H9 (cell line): ENCODE measurements around the gene KCTD17. TPM values are rescaled to one million over a fixed set of nuclear protein-coding genes. Genes with fewer than 3 reads are reported as not detected.

Source experiments
- DNase-seq: peaks from one replicate; pipeline ENCODE4 v3.0.0-alpha.2; 2017
- H2AFZ ChIP-seq: one replicate; pipeline ENCODE4 v1.6.1; 2013; ENCODE audit warnings: mild to moderate bottlenecking, low read length, control low read depth, moderate library complexity
- H2AK5ac ChIP-seq: 2 replicates; pipeline ENCODE4 v1.6.1; 2013; ENCODE audit warnings: low read length, control low read depth, mixed read lengths; ENCODE audit not compliant: insufficient read length
- H2BK120ac ChIP-seq: one replicate; pipeline ENCODE4 v1.6.1; 2013; ENCODE audit warnings: low read depth, mild to moderate bottlenecking, low read length, control low read depth, inconsistent platforms; ENCODE audit not compliant: poor library complexity, severe bottlenecking
- H2BK12ac ChIP-seq: 2 replicates; pipeline ENCODE4 v1.6.1; 2013; ENCODE audit warnings: low read length, control low read depth, mixed read lengths, low read depth; ENCODE audit not compliant: insufficient read length
- H2BK15ac ChIP-seq: 2 replicates; pipeline ENCODE4 v1.6.1; 2013; ENCODE audit warnings: low read depth, low read length, control low read depth
- H2BK20ac ChIP-seq: one replicate; pipeline ENCODE4 v1.6.1; 2013; ENCODE audit warnings: low read depth, mild to moderate bottlenecking, low read length, control low read depth, inconsistent platforms; ENCODE audit not compliant: poor library complexity, severe bottlenecking
- H2BK5ac ChIP-seq: 2 replicates; pipeline ENCODE4 v1.6.1; 2013; ENCODE audit warnings: low read length, control low read depth, mixed read lengths; ENCODE audit not compliant: insufficient read length
- H3K14ac ChIP-seq: 2 replicates; pipeline ENCODE4 v1.6.1; 2013; ENCODE audit warnings: low read length, control low read depth; ENCODE audit not compliant: insufficient read depth
- H3K18ac ChIP-seq: 2 replicates; pipeline ENCODE4 v1.6.1; 2013; ENCODE audit warnings: low read depth, mild to moderate bottlenecking, mixed read lengths, low read length, control low read depth; ENCODE audit not compliant: insufficient read length
- H3K23ac ChIP-seq: 2 replicates; pipeline ENCODE4 v1.6.1; 2013; ENCODE audit warnings: low read length, control low read depth, mixed read lengths, low read depth; ENCODE audit not compliant: insufficient read length
- H3K23me2 ChIP-seq: 2 replicates; pipeline ENCODE4 v1.6.1; 2013; ENCODE audit warnings: low read depth, mild to moderate bottlenecking, mixed read lengths, low read length, control low read depth; ENCODE audit not compliant: insufficient read length, poor library complexity, severe bottlenecking
- H3K27ac ChIP-seq: 2 replicates; pipeline ENCODE4 v1.5.1; 2013; ENCODE audit warnings: low read length, control low read depth, mixed read lengths, low read depth; ENCODE audit not compliant: insufficient read length
- H3K27me3 ChIP-seq: 2 replicates; pipeline ENCODE4 v1.6.1; 2013; ENCODE audit warnings: low read length, control low read depth, inconsistent platforms; ENCODE audit not compliant: insufficient read depth
- H3K4ac ChIP-seq: 2 replicates; pipeline ENCODE4 v1.6.1; 2013; ENCODE audit warnings: low read depth, mild to moderate bottlenecking, control low read depth, inconsistent platforms, low read length, moderate library complexity
- H3K4me1 ChIP-seq: 2 replicates; pipeline ENCODE4 v1.6.1; 2013; ENCODE audit warnings: low read length, control low read depth, inconsistent platforms; ENCODE audit not compliant: insufficient read depth
- H3K4me2 ChIP-seq: 2 replicates; pipeline ENCODE4 v1.6.1; 2013; ENCODE audit warnings: low read length, control low read depth, mixed read lengths; ENCODE audit not compliant: insufficient read length, insufficient read depth
- H3K56ac ChIP-seq: 2 replicates; pipeline ENCODE4 v1.6.1; 2013; ENCODE audit warnings: low read depth, mild to moderate bottlenecking, mixed read lengths, low read length, control low read depth; ENCODE audit not compliant: insufficient read length
- H3K79me1 ChIP-seq: 2 replicates; pipeline ENCODE4 v1.6.1; 2013; ENCODE audit warnings: low read depth, mild to moderate bottlenecking, moderate library complexity, low read length, control low read depth, inconsistent platforms; ENCODE audit not compliant: insufficient read depth, poor library complexity, severe bottlenecking
- H3K79me2 ChIP-seq: 2 replicates; pipeline ENCODE4 v1.6.1; 2013; ENCODE audit warnings: low read length, control low read depth, inconsistent platforms; ENCODE audit not compliant: insufficient read depth
- H3K9ac ChIP-seq: 2 replicates; pipeline ENCODE4 v1.6.1; 2013; ENCODE audit warnings: low read length, control low read depth, mixed read lengths; ENCODE audit not compliant: insufficient read length; ENCODE audit errors: extremely low read depth
- H3K9me3 ChIP-seq: one replicate; pipeline ENCODE4 v1.6.1; 2013; ENCODE audit warnings: low read depth, low read length, inconsistent platforms; ENCODE audit not compliant: control insufficient read depth
- H3T11ph ChIP-seq: one replicate; pipeline ENCODE4 v1.6.1; 2013; ENCODE audit warnings: mild to moderate bottlenecking, low read length, control low read depth, inconsistent platforms
- H4K20me1 ChIP-seq: one replicate; pipeline ENCODE4 v1.6.1; 2013; ENCODE audit not compliant: control insufficient read depth, insufficient read length, insufficient read depth
- H4K5ac ChIP-seq: 2 replicates; pipeline ENCODE4 v1.6.1; 2013; ENCODE audit warnings: low read depth, mild to moderate bottlenecking, mixed read lengths, low read length, control low read depth; ENCODE audit not compliant: insufficient read length
- H4K8ac ChIP-seq: replicated peaks from 2 replicates; pipeline ENCODE4 v1.6.1; 2013; ENCODE audit warnings: low read length, control low read depth, mixed read lengths, low read depth; ENCODE audit not compliant: insufficient read length
- H4K91ac ChIP-seq: 2 replicates; pipeline ENCODE4 v1.6.1; 2013; ENCODE audit warnings: low read depth, mild to moderate bottlenecking, moderate library complexity, mixed read lengths, low read length, control low read depth; ENCODE audit not compliant: insufficient read length
- H3K27ac Mint-ChIP-seq, 3 experiments: 2 replicates in 2 of 3; 3 replicates in 1 of 3; pipeline ENCODE4 v1.8.0; 2020 to 2021; ENCODE audit warnings: mixed read lengths in 3 of 3, mild to moderate bottlenecking in 1 of 3, moderate library complexity in 1 of 3
- H3K27me3 Mint-ChIP-seq: 2 replicates; pipeline ENCODE4 v1.8.0; 2021; ENCODE audit warnings: low read depth, mild to moderate bottlenecking, moderate library complexity, mixed read lengths
- H3K36me3 Mint-ChIP-seq, 3 experiments: 2 replicates in 2 of 3; 3 replicates in 1 of 3; pipeline ENCODE4 v1.8.0; 2020 to 2021; ENCODE audit warnings: low read depth in 3 of 3, mixed read lengths in 3 of 3; ENCODE audit not compliant: insufficient read depth in 1 of 3
- H3K4me1 Mint-ChIP-seq, 2 experiments: 2 replicates each; pipeline ENCODE4 v1.8.0; 2020; ENCODE audit warnings: mixed read lengths in 2 of 2
- H3K4me3 Mint-ChIP-seq, 2 experiments: 2 replicates in 1 of 2; 3 replicates in 1 of 2; pipeline ENCODE4 v1.8.0; 2020 to 2021; ENCODE audit warnings: mild to moderate bottlenecking in 2 of 2, mixed read lengths in 2 of 2, moderate library complexity in 1 of 2
- H3K9me3 Mint-ChIP-seq, 2 experiments: 2 replicates in 1 of 2; 3 replicates in 1 of 2; pipeline ENCODE4 v1.8.0; 2020; ENCODE audit warnings: mild to moderate bottlenecking in 2 of 2, mixed read lengths in 2 of 2, moderate library complexity in 1 of 2
- CTCF ChIP-seq: fragments of 200-600 bp; sonication (generic); conservative IDR thresholded peaks from 3 replicates; pipeline ENCODE4 v1.8.0; 2021; ENCODE audit warnings: antibody characterized with exemption, mild to moderate bottlenecking
- WGBS: extraction: QIAGEN DNeasy Blood & Tissue Kit; methylation state at CpG from one replicate; pipeline ENCODE4 v1.1.7; 2013; ENCODE audit warnings: missing lambda C conversion rate, low lambda C conversion rate, mixed read lengths; ENCODE audit not compliant: insufficient read length; ENCODE audit errors: extremely low coverage; 5-methylcytosine and 5-hydroxymethylcytosine counted together
- total RNA-seq: library from RNA; stranded (reverse); gene quantifications from 2 replicates; pipeline ENCODE4 v1.2.1, GENCODE V29; 2021

KCTD17 gene
- total RNA-seq, 1 experiment from 2014 or later: 34.1 TPM

- H3K18ac ChIP-seq: no peak overlapping the region
- WGBS: no CpG with 5 or more reads among the region's 6 CpGs
- H3K36me3 Mint-ChIP-seq: no peaks in the 10 kb centered on the region
- no peak overlapping the region for H3K27ac Mint-ChIP-seq
- H3T11ph ChIP-seq: no peak overlapping the region
- H2AK5ac ChIP-seq: no peak overlapping the region
- no peaks in the 10 kb centered on the region for H3K9me3 ChIP-seq
- H2BK12ac ChIP-seq: no peak overlapping the region
- H2BK120ac ChIP-seq: no peak overlapping the region
- DNase-seq: no peak
- H3K9ac ChIP-seq: no peak overlapping the region
- peaks cover 10 to 19% of the 10 kb centered on the region in 2 experiments for H3K4me1 Mint-ChIP-seq
- no peaks in the 10 kb centered on the region for H3K9me3 Mint-ChIP-seq
- H4K5ac ChIP-seq: no peak overlapping the region
- H3K14ac ChIP-seq: no peak overlapping the region
- no peak overlapping the region for H3K27ac ChIP-seq
- no peaks in the 10 kb centered on the region for H4K20me1 ChIP-seq
- TF ChIP-seq CTCF: no peak
- H3K4me3 Mint-ChIP-seq: no peak overlapping the region
- H3K27me3 ChIP-seq: no peaks in the 10 kb centered on the region
- H2BK15ac ChIP-seq: no peak overlapping the region
- no peak overlapping the region for H2BK20ac ChIP-seq
- H3K27me3 Mint-ChIP-seq: peaks cover 60% of the 10 kb centered on the region
- no peak overlapping the region for H3K56ac ChIP-seq
- no peaks in the 10 kb centered on the region for H3K79me1 ChIP-seq
- no peak overlapping the region for H3K4me2 ChIP-seq
- H4K8ac ChIP-seq: no peak overlapping the region
- no peak overlapping the region for H2AFZ ChIP-seq
- H3K23me2 ChIP-seq: no peaks in the 10 kb centered on the region
- H3K4ac ChIP-seq: no peak overlapping the region
- H4K91ac ChIP-seq: no peak overlapping the region
- no peaks in the 10 kb centered on the region for H3K4me1 ChIP-seq
- no peak overlapping the region for H3K23ac ChIP-seq
- H2BK5ac ChIP-seq: no peak overlapping the region
- H3K79me2 ChIP-seq: no peaks in the 10 kb centered on the region
These were observed 36.6 kb downstream of the KCTD17 start for GRCh38 chr22:37088108-37088605.
